ENCODE measurements around the gene METTL17. TPM values are rescaled to one million over a fixed set of nuclear protein-coding genes. Genes with fewer than 3 reads are reported as not detected.
"Not testable (repeated sequence)": the region's sequence is repeated elsewhere in the genome, so short reads cannot be mapped to it uniquely, and the experiment has no call there.

Gene METTL17
- total and polyA plus RNA-seq, 9 donors = 42.5 to 65.1 (median 49.9) TPM

DNA sequence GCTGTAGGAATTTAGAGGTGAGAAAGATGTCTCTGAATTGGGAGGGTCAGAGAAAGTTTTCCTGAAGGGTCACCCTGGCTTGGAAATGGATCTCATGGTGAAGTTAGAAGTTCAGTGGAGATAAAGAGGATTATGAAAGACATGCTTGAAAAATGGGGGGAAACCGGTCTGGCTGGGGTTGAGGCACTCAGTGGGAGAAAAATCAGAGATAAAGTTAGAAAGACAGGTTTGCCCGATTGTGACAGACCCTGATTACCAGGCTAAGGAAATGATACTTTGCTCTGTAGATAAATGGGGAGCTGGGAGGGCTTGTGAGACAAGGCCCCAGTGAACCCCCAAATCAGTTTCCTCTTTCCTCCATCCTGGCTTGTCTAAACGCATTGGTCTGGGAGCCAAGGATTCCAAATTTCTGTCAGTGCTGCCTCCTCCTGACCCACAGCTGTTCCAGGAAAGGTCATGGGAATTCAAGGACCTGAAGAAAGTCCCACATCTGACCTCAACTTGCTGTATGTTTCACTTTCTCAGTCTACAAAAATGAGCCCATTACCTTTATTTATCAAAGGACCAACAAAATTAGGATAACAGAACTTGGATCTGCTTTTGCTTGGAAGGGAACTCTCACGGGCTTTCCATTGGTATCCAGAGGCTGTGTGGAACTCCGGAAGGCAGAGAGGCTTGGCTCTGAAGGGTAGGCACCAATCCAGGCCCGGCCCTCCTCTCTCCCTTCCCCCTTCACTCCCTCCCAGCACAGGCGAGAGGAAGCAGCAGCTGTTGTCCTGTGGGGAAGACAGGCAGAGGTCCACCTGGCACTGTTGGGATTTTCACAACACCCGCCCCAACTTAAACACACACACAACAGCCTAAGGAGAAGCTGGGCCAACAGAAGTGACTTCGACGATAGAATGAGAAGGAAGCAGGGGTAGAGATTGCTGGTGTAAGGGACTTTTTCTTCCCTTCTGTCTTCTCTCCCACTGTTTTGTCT is 49.0 kb downstream of the METTL17 start:
- peaks cover 19% of the 10 kb centered on the region for H3K4me1 ChIP-seq (ENCODE audit: insufficient read depth)
- intact Hi-C loops (cut with DNase I) = loop anchor here in 2 of 4 donors (2.0 kb wide), 2 partner anchors 16 to 24 kb away; no protein-coding TSS in a partner anchor
- peak overlapping the region; percentile 25 to 55 for H3K27ac ChIP-seq
- H3K9me3 ChIP-seq = no peaks in the 10 kb centered on the region
- H3K36me3 ChIP-seq = no peaks in the 10 kb centered on the region
- no peak for TF ChIP-seq EP300 (IDR thresholded peaks at IDR 0.05)
- TF ChIP-seq POLR2A (IDR thresholded peaks at IDR 0.05) = no peak
- TF ChIP-seq, protein P1, sequence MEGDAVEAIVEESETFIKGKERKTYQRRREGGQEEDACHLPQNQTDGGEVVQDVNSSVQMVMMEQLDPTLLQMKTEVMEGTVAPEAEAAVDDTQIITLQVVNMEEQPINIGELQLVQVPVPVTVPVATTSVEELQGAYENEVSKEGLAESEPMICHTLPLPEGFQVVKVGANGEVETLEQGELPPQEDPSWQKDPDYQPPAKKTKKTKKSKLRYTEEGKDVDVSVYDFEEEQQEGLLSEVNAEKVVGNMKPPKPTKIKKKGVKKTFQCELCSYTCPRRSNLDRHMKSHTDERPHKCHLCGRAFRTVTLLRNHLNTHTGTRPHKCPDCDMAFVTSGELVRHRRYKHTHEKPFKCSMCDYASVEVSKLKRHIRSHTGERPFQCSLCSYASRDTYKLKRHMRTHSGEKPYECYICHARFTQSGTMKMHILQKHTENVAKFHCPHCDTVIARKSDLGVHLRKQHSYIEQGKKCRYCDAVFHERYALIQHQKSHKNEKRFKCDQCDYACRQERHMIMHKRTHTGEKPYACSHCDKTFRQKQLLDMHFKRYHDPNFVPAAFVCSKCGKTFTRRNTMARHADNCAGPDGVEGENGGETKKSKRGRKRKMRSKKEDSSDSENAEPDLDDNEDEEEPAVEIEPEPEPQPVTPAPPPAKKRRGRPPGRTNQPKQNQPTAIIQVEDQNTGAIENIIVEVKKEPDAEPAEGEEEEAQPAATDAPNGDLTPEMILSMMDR (IDR thresholded peaks at IDR 0.05) = no peak
- H3K27me3 ChIP-seq = no peaks in the 10 kb centered on the region
- H3K4me3 ChIP-seq = no peak overlapping the region
- peak; percentile 88 to 93 (median 91) for DNase-seq
- 4 to 6% (median 5%) methylated on average over 10 of the region's 10 CpGs for WGBS, 3 donors

DNA sequence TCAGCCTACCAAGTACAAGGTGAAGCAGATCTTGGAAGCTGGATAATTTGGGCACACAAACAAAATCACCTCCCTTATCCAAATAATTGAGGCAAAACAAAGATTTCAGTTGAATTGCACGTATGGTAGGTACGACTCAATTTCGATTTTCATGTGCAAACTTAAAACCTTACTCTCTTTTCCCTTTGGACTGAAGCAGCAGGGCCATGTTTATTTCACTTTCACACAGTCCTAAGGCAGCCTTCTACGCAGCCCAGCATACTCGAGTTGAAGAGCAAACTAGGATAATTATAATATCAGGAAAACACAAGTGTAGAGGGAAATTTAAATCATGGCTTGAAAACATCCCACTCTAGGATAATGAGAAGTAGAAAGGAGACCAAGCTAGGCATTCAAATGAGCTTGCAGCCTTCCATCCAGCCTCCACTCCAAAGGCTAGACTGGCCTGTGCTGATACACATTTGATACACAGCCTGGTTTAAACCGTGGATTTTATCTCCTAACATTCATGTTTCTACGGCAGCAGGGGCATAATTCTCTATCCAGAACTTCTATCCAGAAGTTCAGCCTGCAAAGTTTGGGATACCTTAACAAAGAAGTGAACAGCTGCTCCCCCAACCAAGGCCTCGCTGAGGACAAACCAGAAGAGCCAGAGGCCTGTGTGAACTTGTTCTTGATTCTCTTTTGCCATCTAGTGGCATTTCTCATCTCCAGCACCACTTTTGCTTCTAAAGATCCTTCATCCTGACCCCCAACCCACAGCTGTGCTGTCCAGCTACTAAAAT is 50.0 kb downstream of the METTL17 start:
- Histone ChIP-seq H3K27ac (peak overlapping the region; percentile 27 to 55), H3K4me3 (no peak overlapping the region), H3K9me3 (no peaks in the 10 kb centered on the region), H3K4me1 (ENCODE audit: insufficient read depth) (peaks cover 13% of the 10 kb centered on the region), H3K36me3 (no peaks in the 10 kb centered on the region), H3K27me3 (no peaks in the 10 kb centered on the region)
- intact Hi-C loops (cut with DNase I) = loop anchor here (1.0 to 10.0 kb wide), 4 partner anchors 17 to 45 kb away; partner anchors contain the start of gene SLC39A2 (in 1 of the 4)
- DNase-seq = peak; percentile 59 to 70 (median 62)
- TF ChIP-seq, protein P1 (IDR thresholded peaks at IDR 0.05) = peak; percentile 38 to 83 (median 76)
- TF ChIP-seq POLR2A (IDR thresholded peaks at IDR 0.05) = no peak
- TF ChIP-seq EP300 (IDR thresholded peaks at IDR 0.05) = no peak
- 17 to 25% (median 21%) methylated on average over 8 of the region's 8 CpGs for WGBS, 3 donors

DNA sequence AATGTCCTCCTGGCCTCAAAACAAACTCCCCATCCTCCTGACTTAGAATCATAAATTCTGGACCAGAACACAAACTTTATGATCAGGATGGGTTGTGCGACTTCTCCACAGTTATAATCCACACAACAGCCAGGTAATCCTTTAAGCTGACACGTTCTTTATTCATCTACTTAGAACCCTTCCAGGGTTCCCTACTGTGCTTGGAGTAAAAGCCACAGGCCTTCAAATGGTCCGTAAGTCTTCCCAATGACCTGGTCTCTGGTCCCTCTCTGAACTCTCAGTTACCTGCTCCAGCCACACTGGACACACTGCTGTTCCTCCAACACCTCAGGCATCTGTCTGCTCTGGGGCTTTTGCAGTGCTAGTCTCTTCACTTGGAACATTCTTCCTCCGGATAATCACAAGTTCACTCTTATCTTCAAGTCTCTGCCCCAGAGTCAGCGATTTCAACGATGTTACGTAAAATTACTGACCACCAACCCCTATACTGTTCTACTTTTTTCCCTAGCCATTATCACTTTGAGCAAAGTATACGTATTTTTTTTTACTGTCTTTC is 50.7 kb downstream of the METTL17 start:
- WGBS, 3 donors = 56 to 62% (median 57%) methylated on average over 8 of the region's 8 CpGs
- DNase-seq = no peak
- H3K27me3 ChIP-seq = no peaks in the 10 kb centered on the region
- no peaks in the 10 kb centered on the region for H3K36me3 ChIP-seq
- TF ChIP-seq POLR2A (IDR thresholded peaks at IDR 0.05) = no peak
- TF ChIP-seq, protein P1 (IDR thresholded peaks at IDR 0.05) = peak in 1 of 3 donors; percentile 3
- TF ChIP-seq EP300 (IDR thresholded peaks at IDR 0.05) = no peak
- no peaks in the 10 kb centered on the region for H3K9me3 ChIP-seq
- H3K27ac ChIP-seq = peak overlapping the region in 1 of 2 donors; percentile 55
- intact Hi-C loops (cut with DNase I) = loop anchor here in 3 of 4 donors (1.0 to 10.0 kb wide), 3 partner anchors 25 to 46 kb away; partner anchors contain the start of gene SLC39A2 (in 1 of the 3)
- no peak overlapping the region for H3K4me3 ChIP-seq
- peaks cover 8% of the 10 kb centered on the region for H3K4me1 ChIP-seq (ENCODE audit: insufficient read depth)

- not testable (repeated sequence) for H3K4me1 ChIP-seq (ENCODE audit: insufficient read depth); DNase-seq; H3K9me3 ChIP-seq; H3K36me3 ChIP-seq; H3K27ac ChIP-seq; H3K27me3 ChIP-seq; H3K4me3 ChIP-seq
- 80 to 90% (median 84%) methylated on average over 3 of the region's 3 CpGs for WGBS, 3 donors
- intact Hi-C loops (cut with DNase I) = loop anchor here in 3 of 4 donors (1.0 to 10.0 kb wide), 3 partner anchors 26 to 46 kb away; partner anchors contain the start of gene SLC39A2 (in 1 of the 3)
These were observed 51.2 kb downstream of the METTL17 start for GRCh38 chr14:21040941-21041340.
